ENCODE measurements around the gene THSD4. TPM values are rescaled to one million over a fixed set of nuclear protein-coding genes. Genes with fewer than 3 reads are reported as not detected.

THSD4 gene
- total RNA-seq, 4 donors from 2014 or later, result 23.0 to 68.5 (median 48.6) TPM

DNA sequence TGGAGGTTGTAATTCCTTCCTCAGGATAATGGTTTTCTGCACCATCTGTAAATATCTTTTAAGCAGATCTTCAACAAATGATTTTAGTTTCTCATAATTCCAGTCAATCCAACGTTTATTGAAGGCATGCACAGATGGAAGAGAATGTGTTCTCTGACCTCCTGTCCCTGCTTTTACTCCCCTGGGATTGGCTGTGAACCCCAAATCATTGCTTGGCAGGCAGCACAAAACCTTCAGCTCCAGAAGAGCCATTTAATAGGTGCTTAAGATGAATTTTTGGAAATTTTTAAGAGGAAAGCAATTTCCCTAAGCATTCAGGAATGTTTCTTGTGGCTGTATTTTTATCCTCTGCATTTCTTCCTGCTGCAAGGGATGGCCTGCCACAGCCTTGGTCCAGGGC is 25.5 kb upstream of the THSD4 start:
- no peak overlapping the region for H3K27ac ChIP-seq
- TF ChIP-seq CTCF (IDR thresholded peaks at IDR 0.05) (no peak), POLR2A (IDR thresholded peaks at IDR 0.05) (no peak)
- no peak overlapping the region for H3K4me3 ChIP-seq (replicated peaks in 1 of 3)
- H3K9me3 ChIP-seq, result no peaks in the 10 kb centered on the region
- DNase-seq, result no peak
- no peaks in the 10 kb centered on the region for H3K36me3 ChIP-seq
- H3K4me1 ChIP-seq, result peaks cover 0 to 6% of the 10 kb centered on the region in 2 donors
- WGBS, 2 donors, result 46 to 67% methylated on average over 1 of the region's 1 CpG
- intact Hi-C loops (cut with DNase I), result no loop called here
- H3K27me3 ChIP-seq, result no peaks in the 10 kb centered on the region

DNA sequence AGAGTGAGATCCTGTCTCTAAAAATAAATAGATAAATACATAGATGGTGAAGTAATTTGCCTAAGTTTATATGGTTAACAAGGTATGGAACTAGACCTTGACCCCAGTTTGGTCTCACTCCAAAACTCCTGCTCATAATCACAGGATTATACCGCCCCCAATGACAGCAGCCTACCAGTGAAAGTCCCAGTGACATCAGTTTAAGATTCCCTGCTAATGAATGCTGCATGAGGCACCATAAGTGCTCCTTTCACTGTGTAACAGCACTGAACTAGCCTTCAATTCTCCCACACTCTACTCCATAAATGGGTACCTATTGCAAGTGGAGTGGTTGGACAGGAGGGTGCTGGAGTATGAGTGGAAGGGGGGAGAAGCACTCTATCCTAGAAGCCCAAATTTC is 23.7 kb upstream of the THSD4 start:
- H3K27ac ChIP-seq, result no peak overlapping the region

DNA sequence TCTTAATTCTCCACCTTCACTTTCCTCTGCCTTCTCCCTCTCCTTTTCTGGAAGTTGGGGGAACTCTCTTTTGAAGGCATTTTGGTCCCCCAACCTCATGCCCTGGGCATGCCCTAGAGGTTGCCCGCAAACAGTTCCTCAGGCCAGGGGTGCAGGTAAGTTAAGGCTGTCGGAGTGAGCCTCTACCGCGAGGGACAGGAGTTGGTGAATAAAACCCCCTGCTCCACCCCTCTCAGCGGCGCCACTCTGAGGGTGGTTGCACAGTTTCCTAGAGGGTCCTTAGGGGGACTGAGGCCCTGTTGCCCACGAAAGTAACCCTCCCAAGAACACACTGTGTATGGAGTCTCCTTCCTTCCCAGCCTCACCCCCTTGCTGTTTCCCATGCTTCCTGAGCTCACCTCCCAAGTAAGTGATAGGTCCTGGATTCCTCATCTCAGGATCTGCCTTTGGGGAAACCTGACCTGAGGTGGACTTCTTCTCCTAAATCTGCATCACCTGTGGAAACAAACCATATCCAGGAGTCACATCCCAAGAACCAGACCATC is 23.1 kb upstream of the THSD4 start:
- Histone ChIP-seq H3K4me3 (replicated peaks in 1 of 3) (no peak overlapping the region), H3K9me3 (no peaks in the 10 kb centered on the region), H3K4me1 (peaks cover 0 to 6% of the 10 kb centered on the region in 2 donors), H3K36me3 (no peaks in the 10 kb centered on the region), H3K27ac (no peak overlapping the region), H3K27me3 (no peaks in the 10 kb centered on the region)
- 84 to 95% methylated on average over 7 of the region's 7 CpGs for WGBS, 2 donors
- DNase-seq, result no peak
- intact Hi-C loops (cut with DNase I), result no loop called here
- TF ChIP-seq POLR2A (IDR thresholded peaks at IDR 0.05) (no peak), CTCF (IDR thresholded peaks at IDR 0.05) (no peak)

More for the DNA sequence above, 23.7 kb upstream of the THSD4 start:
- no peaks in the 10 kb centered on the region for H3K36me3 ChIP-seq
- H3K27me3 ChIP-seq, result no peaks in the 10 kb centered on the region
- TF ChIP-seq CTCF (IDR thresholded peaks at IDR 0.05), result no peak
- TF ChIP-seq POLR2A (IDR thresholded peaks at IDR 0.05), result no peak
- H3K9me3 ChIP-seq, result no peaks in the 10 kb centered on the region
- DNase-seq, result no peak
- peaks cover 0 to 6% of the 10 kb centered on the region in 2 donors for H3K4me1 ChIP-seq
- no peak overlapping the region for H3K4me3 ChIP-seq (replicated peaks in 1 of 3)
- 95 to 100% methylated on average over 1 of the region's 1 CpG for WGBS, 2 donors
- intact Hi-C loops (cut with DNase I), result no loop called here

DNA sequence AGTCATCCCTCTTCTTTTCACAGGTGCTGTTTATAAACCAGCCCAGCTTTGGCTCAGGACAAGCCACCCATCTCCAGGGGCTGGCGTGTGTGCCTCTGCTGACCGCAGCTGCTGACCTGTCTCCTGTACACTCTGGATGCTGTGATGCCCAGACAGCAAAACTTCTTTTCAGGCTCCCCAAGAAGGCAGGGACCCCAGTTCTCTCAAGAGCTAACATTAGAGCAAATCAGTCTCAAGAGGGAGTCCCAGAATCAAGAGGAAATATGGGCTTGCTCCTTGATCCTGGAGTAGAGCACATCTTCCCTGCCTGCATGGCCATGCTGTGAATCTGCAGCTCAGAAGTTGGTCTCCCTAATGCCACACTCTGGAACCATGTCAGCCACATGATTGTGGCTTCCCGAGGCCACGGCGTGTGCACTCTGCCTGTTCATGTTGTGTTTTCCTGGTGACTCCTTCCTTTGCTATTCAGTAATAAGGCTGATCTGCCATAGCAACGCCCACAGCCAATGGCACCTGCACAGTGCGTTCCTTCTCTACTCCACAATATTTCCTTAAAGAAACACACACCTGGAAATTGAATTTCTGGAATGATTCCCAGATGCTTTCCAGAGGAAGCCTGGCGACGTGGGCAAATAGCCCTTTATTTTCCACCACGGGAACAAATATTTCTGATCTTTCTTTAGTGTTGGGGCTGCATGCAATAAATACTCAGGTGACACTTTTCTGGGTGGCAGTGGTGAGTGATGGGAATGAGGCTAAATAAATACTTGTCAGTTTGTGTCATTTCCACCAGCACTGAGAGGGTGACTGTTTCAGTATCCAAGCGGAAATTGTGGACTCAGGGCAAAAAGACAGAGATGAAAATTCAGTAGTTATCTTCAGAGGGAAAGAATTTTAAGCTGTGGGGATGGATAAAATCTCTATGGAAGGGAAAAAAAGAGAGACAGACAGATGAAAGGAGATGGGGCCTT is 21.9 kb upstream of the THSD4 start:
- no peak overlapping the region for H3K4me3 ChIP-seq (replicated peaks in 1 of 3)
- peak; percentile 52 to 65 for DNase-seq
- no peaks in the 10 kb centered on the region for H3K27me3 ChIP-seq
- no peaks in the 10 kb centered on the region for H3K9me3 ChIP-seq
- peaks cover 0 to 6% of the 10 kb centered on the region in 2 donors for H3K4me1 ChIP-seq
- no peak overlapping the region for H3K27ac ChIP-seq
- 47 to 48% methylated on average over 11 of the region's 11 CpGs for WGBS, 2 donors
- no peaks in the 10 kb centered on the region for H3K36me3 ChIP-seq
- no peak for TF ChIP-seq CTCF (IDR thresholded peaks at IDR 0.05)
- no peak for TF ChIP-seq POLR2A (IDR thresholded peaks at IDR 0.05)
- intact Hi-C loops (cut with DNase I), result no loop called here

DNA sequence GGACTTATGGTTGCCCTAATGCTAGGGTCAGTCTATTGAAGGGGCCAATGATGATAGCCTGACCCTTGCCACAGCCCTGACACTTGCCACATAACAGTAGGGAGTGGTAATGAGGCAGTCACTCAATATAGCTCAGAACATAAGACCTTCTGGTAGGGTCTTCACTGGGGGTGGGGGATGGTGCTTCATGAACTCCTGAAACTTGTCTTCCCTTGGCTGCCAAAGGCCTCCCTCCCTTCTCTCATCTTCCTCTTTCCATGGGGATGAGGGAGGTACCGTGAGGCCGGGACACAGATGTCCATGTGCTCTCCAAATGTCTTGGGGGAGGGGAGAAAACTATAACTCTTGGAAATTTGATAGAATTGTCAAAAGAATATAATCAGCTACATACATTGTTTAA is 21.1 kb upstream of the THSD4 start:
- WGBS, 2 donors, result 89 to 98% methylated on average over 2 of the region's 2 CpGs
- intact Hi-C loops (cut with DNase I), result no loop called here
- Histone ChIP-seq H3K36me3 (no peaks in the 10 kb centered on the region), H3K27ac (no peak overlapping the region), H3K4me3 (replicated peaks in 1 of 3) (no peak overlapping the region), H3K9me3 (no peaks in the 10 kb centered on the region), H3K27me3 (no peaks in the 10 kb centered on the region), H3K4me1 (peaks cover 0 to 6% of the 10 kb centered on the region in 2 donors)
- DNase-seq, result no peak
- no peak for TF ChIP-seq POLR2A (IDR thresholded peaks at IDR 0.05)
- TF ChIP-seq CTCF (IDR thresholded peaks at IDR 0.05), result no peak

Measured in thyroid gland (tissue), 4 donors.